ENCODE data around the gene PKN3.

The PKN3 gene

DNA sequence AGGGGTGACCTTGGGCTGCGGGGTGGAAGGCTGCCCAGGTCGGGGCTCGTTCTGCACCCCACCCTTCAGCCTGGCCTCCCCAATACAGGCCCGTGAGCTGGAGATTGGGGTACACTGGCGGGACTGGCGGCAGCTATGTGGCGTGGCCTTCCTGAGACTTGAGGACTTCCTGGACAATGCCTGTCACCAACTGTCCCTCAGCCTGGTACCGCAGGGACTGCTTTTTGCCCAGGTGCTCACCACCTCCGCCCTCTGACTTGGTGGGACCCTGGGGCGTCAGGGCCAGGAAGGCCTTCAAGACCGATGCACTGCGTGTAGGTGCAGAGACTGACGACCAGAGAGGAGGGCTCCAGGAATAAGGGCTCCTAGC is 11.1 kb downstream of the PKN3 start:
- in situ Hi-C loops (cut with HindIII; ENCODE audit: low sequenced_read_pairs), result no loop called here
- TF ChIP-seq, protein P1, sequence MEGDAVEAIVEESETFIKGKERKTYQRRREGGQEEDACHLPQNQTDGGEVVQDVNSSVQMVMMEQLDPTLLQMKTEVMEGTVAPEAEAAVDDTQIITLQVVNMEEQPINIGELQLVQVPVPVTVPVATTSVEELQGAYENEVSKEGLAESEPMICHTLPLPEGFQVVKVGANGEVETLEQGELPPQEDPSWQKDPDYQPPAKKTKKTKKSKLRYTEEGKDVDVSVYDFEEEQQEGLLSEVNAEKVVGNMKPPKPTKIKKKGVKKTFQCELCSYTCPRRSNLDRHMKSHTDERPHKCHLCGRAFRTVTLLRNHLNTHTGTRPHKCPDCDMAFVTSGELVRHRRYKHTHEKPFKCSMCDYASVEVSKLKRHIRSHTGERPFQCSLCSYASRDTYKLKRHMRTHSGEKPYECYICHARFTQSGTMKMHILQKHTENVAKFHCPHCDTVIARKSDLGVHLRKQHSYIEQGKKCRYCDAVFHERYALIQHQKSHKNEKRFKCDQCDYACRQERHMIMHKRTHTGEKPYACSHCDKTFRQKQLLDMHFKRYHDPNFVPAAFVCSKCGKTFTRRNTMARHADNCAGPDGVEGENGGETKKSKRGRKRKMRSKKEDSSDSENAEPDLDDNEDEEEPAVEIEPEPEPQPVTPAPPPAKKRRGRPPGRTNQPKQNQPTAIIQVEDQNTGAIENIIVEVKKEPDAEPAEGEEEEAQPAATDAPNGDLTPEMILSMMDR (IDR thresholded peaks at IDR 0.05; ENCODE audit: low read depth, low read length, missing control alignments), result no peak
- DNase-seq (ENCODE audit: low read depth), result no peak
- no peak overlapping the region for H3K4me3 ChIP-seq (ENCODE audit: low read depth, low read length)

DNA sequence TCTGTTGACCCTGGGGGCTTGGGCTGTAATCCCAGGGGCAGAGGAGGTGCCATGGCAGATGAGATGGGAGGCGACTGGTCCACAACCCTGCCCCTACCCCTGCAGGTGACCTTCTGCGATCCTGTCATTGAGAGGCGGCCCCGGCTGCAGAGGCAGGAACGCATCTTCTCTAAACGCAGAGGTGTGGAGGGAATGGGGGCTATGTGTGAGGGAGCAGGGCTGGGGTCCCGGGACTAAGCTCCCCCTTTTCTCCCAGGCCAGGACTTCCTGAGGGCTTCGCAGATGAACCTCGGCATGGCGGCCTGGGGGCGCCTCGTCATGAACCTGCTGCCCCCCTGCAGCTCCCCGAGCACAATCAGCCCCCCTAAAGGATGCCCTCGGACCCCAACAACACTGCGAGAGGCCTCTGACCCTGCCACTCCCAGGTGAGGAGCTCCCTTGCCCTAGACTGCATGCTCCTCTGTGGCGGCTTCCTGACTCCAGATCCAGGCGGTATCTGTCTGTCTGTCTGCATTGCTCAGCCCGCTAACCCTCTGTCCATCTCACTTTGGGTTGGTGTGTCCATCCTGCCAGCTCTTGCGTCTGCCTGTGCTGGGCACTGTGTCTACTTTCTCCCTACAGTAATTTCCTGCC is 11.8 kb downstream of the PKN3 start:
- in situ Hi-C loops (cut with HindIII; ENCODE audit: low sequenced_read_pairs), result no loop called here
- TF ChIP-seq, protein P1 (IDR thresholded peaks at IDR 0.05; ENCODE audit: low read depth, low read length, missing control alignments), result no peak
- no peak overlapping the region for H3K4me3 ChIP-seq (ENCODE audit: low read depth, low read length)
- DNase-seq (ENCODE audit: low read depth), result no peak

DNA sequence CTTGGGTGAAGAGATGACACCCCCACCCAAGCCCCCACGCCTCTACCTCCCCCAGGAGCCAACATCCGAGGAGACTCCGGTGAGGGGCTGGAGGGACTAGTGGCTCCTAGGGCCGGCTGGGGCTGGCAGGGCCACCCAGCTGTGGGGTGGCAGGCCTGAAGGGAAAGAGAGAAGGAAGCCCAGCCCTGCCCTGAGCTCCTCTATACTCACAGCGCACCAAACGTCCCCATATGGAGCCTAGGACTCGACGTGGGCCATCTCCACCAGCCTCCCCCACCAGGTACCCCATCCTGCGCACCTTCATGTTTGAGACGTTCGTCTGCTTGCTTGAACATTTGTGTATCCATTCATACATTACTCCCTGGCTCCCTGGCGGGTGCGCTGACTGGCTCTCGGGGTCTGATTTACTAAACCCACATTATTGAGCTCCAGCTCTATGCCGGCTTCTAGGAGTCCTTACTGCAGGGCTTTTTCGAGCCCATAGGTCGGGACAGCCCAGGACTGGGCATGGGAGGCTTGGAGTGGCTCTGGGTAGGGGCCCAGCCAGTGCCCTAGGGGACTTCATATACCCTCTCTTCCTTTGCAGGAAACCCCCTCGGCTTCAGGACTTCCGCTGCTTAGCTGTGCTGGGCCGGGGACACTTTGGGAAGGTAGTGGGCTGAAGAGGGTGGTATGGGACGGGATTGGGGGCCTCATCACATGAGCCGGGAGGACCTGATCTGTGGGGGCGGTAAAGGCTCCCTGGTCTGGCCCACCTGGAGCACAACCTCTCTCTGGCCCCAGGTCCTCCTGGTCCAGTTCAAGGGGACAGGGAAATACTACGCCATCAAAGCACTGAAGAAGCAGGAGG is 12.5 kb downstream of the PKN3 start:
- TF ChIP-seq, protein P1 (IDR thresholded peaks at IDR 0.05; ENCODE audit: low read depth, low read length, missing control alignments), result no peak
- in situ Hi-C loops (cut with HindIII; ENCODE audit: low sequenced_read_pairs), result no loop called here
- H3K4me3 ChIP-seq (ENCODE audit: low read depth, low read length), result no peak overlapping the region
- no peak for DNase-seq (ENCODE audit: low read depth)

DNA sequence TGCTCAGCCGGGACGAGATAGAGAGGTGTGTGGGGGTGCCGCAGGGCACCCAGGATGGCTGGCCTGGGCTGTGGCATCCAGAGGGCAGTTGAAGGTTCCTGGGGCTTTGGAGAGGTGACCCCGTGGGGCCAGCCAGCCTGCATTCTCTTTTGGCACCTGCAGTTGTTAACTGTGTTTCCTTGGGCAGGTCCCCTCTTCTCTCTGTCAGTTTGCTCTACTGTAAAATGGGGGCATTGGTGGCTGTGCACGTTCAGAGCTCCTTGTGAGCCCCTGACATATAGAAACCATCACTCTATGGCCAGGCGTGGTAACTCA is 13.1 kb downstream of the PKN3 start:
- TF ChIP-seq, protein P1 (IDR thresholded peaks at IDR 0.05; ENCODE audit: low read depth, low read length, missing control alignments), result no peak
- no peak for DNase-seq (ENCODE audit: low read depth)
- no peak overlapping the region for H3K4me3 ChIP-seq (ENCODE audit: low read depth, low read length)
- in situ Hi-C loops (cut with HindIII; ENCODE audit: low sequenced_read_pairs), result no loop called here

DNA sequence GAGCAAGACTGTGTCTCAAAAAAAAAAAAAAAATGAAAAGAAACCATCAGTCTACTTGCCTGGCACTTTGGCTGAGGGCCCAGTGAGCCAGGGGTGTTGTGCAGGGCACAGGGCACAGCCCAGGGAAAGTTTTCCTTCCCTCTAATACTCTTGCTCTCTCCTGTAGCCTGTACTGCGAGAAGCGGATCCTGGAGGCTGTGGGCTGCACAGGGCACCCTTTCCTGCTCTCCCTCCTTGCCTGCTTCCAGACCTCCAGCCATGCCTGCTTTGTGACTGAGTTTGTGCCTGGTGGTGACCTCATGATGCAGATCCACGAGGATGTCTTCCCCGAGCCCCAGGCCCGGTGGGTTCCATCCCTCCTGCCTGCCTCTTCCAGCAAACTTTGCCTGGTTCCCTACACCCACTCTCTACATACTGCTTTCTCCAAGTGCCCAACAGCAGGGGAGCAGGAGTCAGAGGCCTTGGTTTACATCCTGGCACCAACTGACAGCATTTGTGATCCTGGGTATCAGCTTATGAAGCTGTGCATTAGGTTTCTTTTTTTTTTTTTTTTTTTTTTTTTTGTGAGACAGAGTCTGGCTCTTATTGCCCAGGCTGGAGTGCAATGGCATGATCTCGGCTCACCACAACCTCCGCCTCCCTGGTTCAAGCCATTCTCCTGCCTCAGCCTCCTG is 14.4 kb downstream of the PKN3 start:
- TF ChIP-seq, protein P1 (IDR thresholded peaks at IDR 0.05; ENCODE audit: low read depth, low read length, missing control alignments), result no peak
- in situ Hi-C loops (cut with HindIII; ENCODE audit: low sequenced_read_pairs), result no loop called here
- no peak for DNase-seq (ENCODE audit: low read depth)
- no peak overlapping the region for H3K4me3 ChIP-seq (ENCODE audit: low read depth, low read length)

DNA sequence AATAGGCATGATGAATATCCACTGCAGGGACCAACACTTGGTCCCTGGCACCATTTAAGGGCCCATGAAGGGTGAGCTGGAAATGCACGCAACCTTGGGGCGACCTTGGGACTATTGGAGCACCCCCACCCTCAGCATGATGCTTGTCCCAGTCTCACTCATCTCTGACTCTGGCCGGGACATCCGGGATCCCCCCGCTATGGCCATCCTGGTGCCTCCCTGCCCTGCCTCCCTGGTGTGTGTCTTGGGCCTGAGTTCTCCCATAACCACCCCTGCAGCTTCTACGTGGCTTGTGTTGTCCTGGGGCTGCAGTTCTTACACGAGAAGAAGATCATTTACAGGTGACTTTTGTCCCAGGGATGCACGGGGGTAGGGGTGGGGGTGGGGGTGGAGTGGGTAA is 15.7 kb downstream of the PKN3 start:
- TF ChIP-seq, protein P1 (IDR thresholded peaks at IDR 0.05; ENCODE audit: low read depth, low read length, missing control alignments), result no peak
- H3K4me3 ChIP-seq (ENCODE audit: low read depth, low read length), result no peak overlapping the region
- in situ Hi-C loops (cut with HindIII; ENCODE audit: low sequenced_read_pairs), result no loop called here
- DNase-seq (ENCODE audit: low read depth), result no peak

All from astrocyte of the cerebellum (primary cell).